ENCODE measurements around the gene LPCAT4.
"Not testable (repeated sequence)": the region's sequence is repeated elsewhere in the genome, so short reads cannot be mapped to it uniquely, and the experiment has no call there.

Gene LPCAT4, protein sequence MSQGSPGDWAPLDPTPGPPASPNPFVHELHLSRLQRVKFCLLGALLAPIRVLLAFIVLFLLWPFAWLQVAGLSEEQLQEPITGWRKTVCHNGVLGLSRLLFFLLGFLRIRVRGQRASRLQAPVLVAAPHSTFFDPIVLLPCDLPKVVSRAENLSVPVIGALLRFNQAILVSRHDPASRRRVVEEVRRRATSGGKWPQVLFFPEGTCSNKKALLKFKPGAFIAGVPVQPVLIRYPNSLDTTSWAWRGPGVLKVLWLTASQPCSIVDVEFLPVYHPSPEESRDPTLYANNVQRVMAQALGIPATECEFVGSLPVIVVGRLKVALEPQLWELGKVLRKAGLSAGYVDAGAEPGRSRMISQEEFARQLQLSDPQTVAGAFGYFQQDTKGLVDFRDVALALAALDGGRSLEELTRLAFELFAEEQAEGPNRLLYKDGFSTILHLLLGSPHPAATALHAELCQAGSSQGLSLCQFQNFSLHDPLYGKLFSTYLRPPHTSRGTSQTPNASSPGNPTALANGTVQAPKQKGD

DNA sequence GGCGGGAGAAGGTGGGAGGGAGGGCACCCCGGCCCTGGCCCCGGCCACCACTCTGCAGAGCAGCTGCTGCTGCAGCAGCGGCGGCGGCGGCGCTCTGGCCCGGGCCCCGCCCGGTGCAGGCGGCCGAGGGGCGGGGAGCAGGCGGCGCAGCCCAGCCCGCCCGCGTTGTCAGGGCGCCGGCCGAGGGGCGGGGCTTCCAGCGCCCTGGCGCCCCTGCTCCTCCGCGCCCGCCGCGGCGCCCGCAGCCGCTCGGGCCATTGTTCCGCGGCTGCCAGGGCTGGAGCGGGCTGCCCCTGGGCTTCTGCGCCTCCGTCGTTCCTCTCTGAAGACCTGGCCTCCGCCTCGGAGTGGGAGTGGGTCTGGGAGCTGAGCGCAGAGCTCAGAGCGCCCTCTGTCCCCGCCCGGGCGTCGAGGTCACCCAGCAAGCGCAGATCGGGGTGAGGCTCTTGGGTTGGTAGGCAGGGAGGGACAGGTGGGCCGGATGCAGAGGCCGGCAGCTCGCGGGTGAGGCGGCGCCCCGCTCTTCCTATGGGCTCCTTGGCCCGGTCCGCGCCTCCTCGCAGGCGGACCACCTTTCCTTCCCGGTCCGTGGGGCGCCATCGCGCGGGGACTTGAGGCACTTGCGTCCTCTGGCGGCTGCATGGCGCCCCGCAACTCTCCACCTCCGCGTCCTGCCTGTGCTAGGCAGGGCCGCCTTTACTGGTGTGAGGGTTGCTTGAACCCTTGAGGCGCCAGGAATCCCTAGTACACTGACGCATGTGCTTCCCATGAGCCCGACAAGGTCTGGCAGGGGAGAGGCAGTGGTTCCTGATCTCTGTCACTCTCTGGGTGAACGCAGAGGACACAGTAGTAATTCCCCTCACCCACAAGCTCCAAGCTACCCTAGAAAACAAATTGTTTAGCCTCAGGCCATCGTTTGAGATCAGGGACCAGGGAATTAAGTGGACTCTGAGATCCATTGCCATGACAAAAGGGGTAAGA, at the start of gene LPCAT4:
Gene LPCAT4, minus strand, starts transcription at position 96 of the 981 bp plus-strand sequence. CDS start 96 bp downstream, outside the sequence.
- peak; percentile 77 to 80 (median 79) for DNase-seq (ENCODE audit: low read depth in 3 of 3)

DNA sequence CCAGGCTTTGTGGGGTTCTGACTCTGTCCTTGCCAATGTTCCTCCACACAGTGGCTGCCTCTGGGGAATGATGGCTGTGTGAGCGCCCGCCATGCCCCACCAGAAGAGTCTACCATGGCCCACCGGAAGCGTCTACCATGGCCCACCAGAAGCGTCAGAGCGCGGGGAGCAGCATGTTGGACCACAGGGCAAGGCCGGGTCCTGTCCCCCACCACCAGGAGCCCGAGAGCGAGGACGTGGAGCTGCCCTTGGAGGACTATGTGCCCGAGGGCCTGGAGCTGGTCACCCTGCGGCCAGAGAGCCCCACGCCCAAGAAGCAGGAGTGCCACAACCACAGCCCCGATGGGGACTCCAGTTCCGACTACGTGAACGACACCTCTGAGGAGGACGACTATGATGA, 42.5 kb upstream of the LPCAT4 start:
- DNase-seq (ENCODE audit: low read depth in 3 of 3) = not testable (repeated sequence)

DNA sequence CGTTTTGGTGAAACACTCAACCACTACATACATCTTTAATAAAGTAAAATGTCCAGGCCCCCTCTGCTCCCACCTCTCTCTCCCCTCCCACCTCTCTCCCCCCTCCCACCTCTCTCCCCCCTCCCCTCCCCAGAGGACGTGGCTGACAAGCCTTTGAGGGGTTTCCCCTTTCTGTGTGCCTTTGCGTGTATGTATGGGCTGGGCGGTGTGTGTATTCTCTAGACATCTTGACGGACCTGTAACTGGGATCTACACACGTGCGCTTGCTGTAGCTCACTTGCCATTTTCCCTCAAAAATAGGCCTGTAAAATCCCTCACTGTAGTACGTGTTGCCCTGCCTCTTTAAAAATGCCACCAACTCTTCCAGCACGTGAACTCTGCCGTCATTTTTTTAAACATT, 42.0 kb upstream of the LPCAT4 start:
- not testable (repeated sequence) for DNase-seq (ENCODE audit: low read depth in 3 of 3)

DNA sequence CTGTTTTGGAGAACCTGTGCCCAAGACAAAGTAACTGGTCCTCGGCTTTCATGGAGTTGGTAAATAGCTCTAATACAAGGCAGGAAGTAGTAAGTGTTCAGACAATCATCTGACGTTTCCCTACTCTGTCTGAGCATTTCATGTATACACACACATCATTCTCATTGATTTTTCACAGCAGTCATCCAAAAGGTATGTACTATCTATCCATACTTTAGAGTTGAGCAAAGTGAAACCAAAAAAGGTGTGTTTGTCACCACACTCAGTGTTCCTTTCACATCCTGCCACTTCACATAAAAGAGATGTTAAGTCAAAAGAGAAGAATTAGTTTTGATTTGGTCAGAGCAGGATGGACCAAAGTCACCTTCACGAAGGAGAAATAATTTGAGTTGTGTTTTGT, 36.9 kb upstream of the LPCAT4 start:
- not testable (repeated sequence) for DNase-seq (ENCODE audit: low read depth in 3 of 3)

DNA sequence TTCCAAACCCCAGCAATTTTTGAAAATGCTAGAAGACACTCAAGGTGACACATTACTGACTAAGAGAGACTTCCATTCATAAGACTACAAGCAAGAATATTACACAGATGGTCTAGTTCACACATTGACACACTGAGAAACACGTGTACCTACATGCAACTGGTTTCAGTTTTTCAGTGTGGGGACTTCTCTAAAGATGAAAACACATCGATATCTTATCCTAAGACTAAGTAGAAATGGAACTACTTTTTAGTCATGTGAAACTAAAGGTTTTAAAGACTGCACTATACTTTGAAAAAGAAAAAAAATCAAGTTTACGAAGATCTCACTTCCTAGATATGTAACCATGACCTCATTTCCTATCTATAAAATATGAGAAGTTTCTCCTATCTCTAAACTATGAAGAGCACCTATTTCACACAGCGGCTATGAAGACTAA, 36.2 kb upstream of the LPCAT4 start:
- DNase-seq (ENCODE audit: low read depth in 3 of 3) = not testable (repeated sequence)

DNA sequence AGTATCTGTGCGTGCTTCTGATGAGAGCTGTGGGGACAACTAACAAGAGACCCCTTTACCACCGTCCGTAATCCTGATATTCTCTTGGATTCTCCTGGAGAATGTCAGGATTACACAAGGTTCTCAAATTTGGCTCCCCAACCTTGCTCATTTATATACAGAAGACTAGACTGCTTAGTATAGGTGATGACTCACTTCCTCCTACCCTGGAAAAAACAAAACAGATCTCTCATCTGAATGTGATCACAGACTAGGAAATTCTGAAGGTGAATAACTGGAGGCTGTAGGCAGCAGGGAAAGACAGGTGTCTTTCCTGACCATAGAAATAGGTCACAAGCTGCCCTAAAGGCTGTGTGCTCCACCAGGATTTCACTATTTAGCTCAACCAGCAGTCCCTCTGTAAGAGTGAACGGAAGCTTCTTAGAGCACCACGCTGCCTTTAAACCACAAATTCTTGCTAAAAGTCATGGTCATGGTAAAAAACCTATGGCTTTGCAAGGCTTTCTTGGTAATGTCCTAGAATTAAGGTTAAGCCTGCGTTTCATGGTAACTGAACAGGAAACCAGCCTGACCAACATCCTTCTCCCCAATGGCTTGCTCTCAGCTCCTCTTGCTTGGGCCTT, 30.8 kb upstream of the LPCAT4 start:
- DNase-seq (ENCODE audit: low read depth in 3 of 3) = not testable (repeated sequence)

DNA sequence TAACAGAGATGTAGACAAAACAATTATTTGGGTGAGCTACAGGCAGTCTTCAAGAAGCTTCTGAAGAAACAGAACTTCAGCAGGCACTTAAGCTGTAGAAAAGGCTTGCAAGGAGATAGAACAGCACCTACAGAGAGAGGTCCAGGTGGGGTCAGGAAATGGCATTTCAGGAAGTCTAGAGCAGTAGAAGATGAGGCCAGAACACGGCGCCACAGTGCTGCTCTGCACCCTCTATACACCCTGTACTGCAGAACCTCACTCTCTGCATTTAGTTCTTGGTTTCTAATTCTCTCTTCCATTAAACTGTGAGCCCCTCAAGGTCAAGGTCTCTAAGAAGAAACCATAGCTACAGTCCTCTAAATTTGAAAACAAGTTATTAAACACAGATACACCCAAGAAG, 26.0 kb upstream of the LPCAT4 start:
- not testable (repeated sequence) for DNase-seq (ENCODE audit: low read depth in 3 of 3)

DNA sequence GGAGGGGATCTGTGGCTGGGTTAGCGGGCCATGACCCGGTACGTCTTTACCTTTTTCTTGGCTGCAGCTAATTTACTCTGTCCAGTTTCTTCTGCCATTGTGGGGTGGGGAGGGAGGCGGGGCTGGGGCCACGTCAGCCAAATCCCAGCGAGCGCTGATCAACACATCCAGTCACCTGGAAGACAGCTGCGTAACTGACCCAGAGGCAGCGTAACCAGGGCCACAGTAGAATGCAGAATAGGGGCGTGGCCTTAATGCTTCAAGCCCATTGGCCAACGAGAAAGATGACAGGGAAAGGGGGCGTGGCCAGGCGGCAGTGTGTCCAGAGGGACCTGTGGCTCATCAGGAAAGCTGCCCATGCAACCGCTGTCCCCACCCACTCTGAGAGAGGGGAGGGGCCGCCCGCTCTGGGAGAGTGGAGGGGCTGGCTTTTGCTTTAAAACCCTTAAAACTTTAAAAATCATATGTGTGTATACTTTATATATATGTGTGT, 22.6 kb upstream of the LPCAT4 start:
- not testable (repeated sequence) for DNase-seq (ENCODE audit: low read depth in 3 of 3)

DNA sequence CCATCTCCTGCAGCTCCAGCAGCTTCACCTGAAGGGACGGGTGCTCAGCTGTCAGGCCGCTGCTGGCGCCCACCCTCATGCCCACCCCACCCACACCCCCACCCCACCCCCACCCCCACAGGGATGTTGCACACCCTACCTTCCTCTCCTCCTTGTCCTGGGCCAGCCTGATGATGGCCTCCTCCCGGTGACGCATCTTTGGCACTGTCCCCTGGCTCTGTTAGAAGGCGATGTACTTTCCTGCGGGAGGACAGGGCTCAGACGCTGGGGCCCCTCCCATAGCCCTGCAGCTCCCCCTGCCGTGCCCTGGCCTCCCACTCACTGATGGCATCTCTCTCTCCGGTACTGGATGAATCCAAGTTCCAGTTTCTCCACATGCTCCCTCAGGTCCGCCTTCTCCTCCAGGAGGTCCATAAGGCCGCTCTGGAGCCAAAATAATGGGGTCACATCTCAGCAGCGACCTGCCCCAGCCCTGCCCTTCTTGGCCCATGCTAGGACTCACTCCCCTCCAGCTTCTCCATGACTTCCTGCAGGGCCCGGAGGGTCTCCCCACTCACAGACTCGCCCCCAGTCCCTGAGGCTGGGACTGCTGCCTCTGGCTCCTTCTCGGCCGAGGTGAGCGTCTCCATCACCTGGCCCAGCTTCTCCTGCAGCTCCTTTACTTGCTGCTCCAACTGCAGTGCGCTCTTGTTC, 15.0 kb upstream of the LPCAT4 start:
- not testable (repeated sequence) for DNase-seq (ENCODE audit: low read depth in 3 of 3)

DNA sequence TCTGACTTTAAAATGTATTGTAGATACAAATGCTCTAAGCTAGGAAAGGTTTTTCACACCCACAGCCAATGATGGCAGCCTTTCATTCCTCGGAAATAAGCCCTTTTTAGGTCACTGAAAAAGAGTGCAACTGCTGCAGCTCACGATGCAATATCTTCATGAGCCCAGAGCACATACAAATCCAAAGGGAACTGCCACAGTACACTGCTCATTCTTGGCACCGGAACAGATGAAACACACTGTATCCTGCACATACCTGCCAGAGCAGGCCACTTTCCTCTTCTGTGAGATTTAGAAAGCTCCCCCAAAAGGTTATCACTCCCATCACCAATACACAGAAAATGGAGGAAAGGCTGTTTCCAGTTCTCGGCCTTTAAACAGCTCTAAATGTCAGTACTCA, 13.5 kb upstream of the LPCAT4 start:
- not testable (repeated sequence) for DNase-seq (ENCODE audit: low read depth in 3 of 3)

DNA sequence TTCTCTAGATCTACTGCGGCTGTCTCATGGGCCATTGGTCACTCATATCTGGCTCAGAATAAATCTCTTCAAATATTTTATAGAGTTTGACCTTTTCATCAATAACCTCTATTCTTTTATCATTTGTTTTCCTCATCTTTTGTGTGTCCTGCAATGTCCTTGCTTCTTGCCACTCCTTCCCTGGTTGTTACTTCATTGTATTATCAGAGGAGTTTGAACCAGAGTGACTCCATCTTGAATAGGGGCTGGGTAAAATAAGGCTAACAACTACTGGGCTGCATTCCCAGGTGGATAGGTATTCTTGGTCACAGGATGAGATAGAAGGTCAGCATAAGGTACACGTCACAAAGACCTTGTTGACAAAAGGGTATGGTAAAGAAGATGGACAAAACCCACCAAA, 9.9 kb upstream of the LPCAT4 start:
- DNase-seq (ENCODE audit: low read depth in 3 of 3) = no peak

DNA sequence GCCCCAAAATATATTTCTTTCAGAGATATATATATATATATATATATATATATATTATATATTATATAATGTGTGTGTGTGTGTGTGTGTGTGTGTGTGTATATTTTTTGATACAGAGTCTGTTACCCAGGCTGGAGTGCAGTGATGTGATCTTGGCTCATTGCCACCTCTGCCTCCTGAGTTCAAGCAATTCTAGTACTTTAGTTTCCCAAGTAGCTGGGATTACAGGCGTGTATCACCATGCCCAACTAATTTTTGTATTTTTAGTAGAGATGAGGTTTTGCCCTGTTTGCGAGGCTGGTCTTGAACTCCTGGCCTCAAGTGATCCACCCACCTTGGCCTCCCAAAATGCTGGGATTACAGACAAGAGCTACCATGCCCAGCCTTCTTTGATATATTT, 8.5 kb upstream of the LPCAT4 start:
- DNase-seq (ENCODE audit: low read depth in 3 of 3) = not testable (repeated sequence)

DNA sequence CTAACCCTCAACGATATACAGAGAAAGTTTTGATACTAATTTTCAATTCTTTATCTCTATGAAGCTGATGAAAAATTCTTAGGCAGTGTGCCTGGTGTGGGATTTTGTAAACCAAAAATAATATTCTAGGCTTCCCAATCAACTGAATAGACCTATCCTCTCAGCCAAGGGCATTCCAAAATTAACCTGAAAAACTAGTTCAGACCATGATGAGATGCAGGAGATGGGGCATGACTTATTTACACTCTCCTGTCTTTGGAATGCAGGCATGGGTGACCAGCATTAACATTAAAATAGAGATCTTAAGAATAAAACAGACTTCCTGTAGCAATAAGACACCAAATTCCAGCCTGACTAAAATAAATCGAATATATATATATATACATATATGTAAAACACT, 7.8 kb upstream of the LPCAT4 start:
- no peak for DNase-seq (ENCODE audit: low read depth in 3 of 3)

DNA sequence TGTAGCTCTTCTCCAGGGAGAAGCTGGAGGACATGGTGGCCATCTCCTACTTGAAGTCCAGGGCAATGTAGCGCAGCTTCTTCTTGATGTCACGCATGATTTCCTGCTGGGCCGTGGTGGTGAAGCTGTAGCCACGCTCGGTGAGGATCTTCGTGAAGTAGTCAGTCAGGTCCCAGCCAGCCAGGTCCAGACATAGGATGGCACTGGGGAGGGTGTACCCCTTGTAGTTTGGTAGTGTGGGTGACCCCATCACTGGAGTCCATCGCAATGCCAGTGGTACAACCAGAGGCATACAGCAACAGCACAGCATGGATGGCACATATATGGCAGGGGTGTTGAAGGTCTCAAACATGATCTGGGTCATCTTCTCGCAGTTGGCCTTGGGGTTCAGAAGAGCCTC, 7.0 kb upstream of the LPCAT4 start:
- DNase-seq (ENCODE audit: low read depth in 3 of 3) = no peak

DNA sequence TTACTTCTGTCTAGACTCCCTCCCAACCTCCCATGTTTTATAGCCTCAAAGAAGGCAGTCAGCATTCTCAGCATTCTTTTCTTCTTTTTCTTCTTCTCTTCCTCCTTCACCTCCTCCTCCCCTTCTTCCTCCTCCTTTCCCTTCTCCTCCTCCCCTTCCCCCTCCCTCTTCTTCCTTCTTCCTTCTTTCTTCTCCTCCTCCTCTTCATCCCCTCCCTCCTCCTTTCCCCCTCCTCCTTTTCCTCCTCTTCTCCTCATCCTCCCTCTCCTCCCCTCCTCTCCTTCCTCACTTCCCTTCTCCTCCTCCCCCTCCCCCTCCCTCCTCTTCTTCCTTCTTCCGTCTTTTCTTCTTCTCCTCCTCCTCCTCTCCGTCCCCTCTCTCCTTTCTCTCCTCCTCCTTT, 3.6 kb upstream of the LPCAT4 start:
- no peak for DNase-seq (ENCODE audit: low read depth in 3 of 3)

DNA sequence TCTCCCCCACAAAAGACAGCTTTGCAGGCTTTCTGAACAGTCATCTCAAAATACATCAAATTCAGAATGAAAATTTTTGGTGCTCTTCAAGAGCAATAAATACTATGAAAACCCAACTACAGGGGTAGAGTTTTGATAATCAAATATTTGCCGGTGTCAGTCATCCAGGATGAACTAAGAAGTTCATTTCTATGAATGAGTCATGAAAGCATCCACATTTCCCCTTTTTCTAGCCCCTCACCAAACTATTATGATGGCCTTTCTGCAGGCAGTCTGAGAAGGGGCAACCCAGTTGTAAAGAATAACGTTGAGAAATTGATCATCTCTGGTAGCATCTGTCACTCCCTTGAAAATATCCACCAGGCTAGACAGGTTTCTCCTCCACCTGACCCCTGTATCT, 3.1 kb upstream of the LPCAT4 start:
- DNase-seq (ENCODE audit: low read depth in 3 of 3) = no peak

DNA sequence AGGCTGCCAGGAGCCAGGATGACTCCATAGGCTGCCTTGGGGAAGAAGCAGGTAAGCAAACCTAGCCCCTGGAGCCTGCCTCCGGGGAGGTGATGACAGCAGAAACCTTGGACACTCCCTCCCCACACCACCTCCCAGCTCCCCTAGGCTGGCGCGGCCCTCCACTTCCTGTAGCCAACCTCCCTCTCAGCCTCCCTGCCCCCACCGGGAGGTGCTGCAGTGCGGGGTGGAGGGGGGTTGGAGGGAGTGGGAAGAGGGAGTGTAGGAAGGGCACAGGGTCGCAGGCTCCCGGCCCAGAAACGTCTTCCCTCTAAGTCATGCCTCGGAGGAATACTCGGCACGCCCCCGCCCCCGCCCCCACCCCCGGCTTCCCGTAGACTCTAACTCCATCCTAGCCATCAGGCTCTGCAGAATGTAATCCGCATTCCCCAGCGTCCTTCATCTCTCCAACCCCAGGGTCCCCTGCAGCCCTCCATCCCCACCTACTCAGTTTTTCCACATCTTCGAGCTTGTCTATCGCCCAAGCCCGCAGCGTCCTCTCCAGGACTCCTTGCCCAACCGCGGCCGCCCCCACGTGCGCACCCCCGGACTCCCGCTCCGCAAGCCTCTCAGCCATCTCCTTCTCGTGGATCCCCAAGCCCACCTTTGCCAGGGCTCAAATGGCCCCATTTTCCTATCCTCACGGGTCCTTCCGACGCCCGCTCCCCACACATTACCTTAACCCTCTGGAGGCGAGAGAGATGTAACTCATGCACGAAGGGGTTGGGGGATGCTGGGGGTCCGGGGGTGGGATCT, 528 bp downstream of the LPCAT4 start:
- peak in 2 of 3 experiments; percentile 16 to 21 for DNase-seq (ENCODE audit: low read depth in 3 of 3)

DNA sequence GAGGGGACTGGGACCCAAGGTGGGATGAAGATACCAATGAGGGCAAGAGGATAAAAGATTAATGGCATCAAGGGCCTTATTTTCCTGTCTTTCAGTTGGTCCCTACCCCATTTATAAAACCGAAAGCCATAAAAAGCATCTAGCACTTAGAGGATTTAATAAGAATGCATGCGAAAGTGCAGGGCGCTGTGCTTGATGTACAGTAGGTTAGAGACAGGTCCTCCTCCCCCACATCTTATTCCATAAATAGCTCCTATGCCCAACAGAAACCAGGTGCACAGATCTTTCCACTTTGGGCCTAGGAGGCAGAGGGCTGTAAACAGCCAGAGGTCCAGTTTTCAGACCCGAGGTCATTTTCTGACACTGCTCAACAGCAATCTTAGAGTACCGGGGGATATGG, 1.2 kb downstream of the LPCAT4 start:
- no peak for DNase-seq (ENCODE audit: low read depth in 3 of 3)

DNA sequence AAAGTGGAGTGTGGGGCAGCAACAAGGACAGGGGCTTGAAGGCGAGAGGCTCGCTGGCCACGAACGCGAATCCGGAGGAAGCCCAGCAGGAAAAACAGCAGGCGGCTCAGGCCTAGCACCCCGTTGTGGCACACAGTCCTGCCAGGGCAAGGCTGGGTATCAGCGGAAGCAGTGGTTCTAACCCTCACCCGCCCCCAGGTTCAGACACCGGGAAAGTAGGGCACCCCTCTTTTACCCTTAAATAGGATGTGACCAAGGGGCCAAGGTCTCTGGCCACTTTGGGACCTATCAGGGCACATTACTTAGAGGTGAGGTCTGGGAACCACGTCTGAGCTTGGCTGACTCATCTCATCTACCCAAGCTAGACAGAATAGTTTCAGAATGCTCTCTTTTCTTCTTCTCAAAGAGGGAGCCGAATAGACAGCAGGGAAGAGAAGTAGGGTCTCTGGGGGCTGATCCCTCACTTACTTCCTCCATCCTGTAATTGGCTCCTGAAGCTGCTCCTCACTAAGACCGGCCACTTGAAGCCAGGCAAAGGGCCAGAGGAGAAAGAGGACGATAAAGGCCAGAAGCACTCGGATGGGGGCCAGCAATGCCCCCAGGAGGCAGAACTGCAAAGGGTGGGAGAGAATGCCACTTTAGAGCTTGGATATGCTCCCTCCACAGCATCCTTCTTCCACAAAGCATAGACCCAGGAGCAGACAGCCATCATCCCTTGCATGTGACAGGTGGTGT, 1.7 kb downstream of the LPCAT4 start:
- DNase-seq (ENCODE audit: low read depth in 3 of 3) = no peak

Measured in stimulated activated CD4-positive, alpha-beta T cell treated with anti-CD3 and anti-CD28 coated beads, TNF-alpha, amount 100 ng/mL, for 4 hours (primary cell).